HG03039 (cell line): ENCODE data around the gene PLXND1.
A peak's percentile ranks its signal among the peaks of the same experiment; 100 is the strongest.

Source experiments
- ATAC-seq: cut with Tn5 transposase; IDR thresholded peaks from one replicate; pipeline ENCODE4 v1.9.1; 2021; ENCODE audit warnings: mild to moderate bottlenecking, moderate library complexity; ENCODE audit not compliant: unreplicated experiment

Gene PLXND1

DNA sequence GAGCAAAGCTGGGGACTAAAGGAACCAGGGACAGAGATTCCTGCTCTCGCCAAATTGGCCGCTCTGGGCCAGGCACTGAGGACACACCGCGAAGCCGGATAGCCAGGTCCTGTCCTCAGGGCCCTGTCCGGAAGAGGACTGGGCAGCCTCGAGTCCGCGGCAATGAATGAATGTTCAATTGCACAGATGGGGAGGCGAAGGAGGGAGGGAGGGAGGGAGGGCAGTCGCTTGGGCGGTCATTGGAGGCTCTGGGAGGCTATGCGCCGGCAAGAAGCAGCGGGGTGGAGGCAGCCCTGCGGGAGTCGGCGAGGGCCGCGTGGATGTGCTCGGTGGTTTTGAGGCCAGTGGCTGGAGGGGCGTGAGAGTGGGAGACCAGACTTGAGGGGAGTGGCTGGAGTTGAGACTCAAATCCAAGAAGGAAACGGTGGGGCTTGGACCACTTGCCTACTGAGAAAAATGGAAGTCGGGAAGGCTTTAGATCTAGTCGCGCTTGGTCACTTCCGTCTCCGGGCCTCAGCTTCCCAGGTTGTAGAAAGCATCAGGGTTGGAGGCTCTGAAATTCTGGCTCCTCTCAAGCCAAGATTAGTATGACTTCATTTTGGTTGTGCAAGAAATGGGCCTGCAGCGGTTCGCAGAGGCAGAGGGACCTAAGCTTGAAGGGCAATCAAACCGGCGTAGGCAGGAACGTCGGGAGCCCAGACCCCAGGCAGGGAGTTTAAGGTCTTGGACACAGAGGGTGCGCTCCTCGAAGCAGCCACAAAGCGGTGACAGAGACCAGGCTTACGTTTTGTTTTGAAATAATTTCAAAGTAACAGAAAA is 21.1 kb upstream of the PLXND1 start:
- no peak for ATAC-seq

- ATAC-seq, result peak; percentile 87
Measured at GRCh38 chr3:129626744-129627349, 20.4 kb upstream of the PLXND1 start.

GRCh38 chr3:129625072-129625874 is 18.8 kb upstream of the PLXND1 start:
- ATAC-seq, result no peak

DNA sequence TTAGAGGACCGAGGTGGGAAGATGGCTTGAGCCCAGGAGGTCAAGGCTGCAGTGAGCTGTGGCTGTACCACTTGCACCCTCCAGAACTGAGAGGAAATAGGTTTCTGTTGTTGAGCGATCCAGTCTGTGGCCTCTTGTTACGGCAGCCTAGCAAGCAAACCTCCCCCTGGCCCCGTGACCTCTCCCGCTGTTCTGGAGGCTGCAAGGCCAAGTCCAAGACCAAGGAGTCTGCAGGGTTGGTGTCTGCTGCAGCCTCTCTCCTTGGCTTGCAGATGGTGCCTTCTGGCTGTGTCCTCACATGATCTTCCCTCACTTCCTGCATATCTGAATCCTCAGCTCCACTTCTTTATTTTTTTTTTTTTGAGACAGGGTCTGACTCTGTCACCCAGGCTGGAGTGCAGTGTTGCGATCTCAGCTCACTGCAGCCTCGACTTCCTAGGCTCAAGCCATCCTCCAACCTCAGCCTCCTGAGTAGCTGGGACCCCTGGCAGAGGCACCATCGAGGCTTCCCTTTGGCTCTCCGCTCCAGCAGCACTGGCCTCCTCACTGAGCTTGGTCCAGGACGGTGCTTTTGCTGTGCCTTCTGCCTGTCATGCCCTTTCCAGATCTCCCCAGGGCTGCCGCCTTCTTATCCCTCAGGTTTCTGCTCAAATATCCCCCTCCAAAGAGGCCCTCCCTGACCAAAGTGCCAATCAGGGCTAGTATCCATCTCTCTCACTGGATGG is 18.0 kb upstream of the PLXND1 start:
- ATAC-seq, result no peak

GRCh38 chr3:129623447-129624118 is 17.1 kb upstream of the PLXND1 start:
- ATAC-seq, result no peak

- no peak for ATAC-seq
Measured at GRCh38 chr3:129622933-129623332, 16.5 kb upstream of the PLXND1 start.

DNA sequence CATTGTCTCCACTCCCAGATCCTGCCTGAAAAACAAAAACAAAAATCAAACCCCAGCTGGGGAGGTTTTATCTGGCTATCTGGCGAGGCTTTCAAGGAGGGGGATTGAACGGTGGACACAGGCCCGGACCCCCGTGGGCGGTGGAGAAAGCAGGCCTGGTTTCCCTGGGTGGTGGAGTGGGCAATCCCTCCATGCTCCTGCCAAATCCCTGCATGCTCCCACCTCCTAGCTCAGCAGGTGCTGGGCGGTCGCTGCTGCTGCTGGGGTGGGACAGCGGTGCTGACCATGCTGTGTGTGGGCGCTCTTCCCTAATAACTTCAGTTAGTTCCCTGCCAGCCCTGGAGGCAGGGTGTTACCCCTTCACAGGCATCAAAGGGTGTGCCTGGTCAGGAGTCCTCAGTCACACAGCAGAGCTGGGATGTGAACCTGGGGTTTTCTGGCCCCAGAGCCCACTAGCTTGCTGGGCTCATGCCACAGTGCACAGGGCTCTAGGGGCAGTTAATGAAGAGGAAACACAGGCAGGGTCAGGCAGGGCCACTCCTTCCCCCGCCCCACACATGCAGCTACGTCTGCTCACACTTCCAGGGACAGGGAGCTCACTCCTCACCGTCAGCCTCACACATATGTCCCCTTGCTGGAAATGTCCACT is 15.9 kb upstream of the PLXND1 start:
- ATAC-seq, result no peak

DNA sequence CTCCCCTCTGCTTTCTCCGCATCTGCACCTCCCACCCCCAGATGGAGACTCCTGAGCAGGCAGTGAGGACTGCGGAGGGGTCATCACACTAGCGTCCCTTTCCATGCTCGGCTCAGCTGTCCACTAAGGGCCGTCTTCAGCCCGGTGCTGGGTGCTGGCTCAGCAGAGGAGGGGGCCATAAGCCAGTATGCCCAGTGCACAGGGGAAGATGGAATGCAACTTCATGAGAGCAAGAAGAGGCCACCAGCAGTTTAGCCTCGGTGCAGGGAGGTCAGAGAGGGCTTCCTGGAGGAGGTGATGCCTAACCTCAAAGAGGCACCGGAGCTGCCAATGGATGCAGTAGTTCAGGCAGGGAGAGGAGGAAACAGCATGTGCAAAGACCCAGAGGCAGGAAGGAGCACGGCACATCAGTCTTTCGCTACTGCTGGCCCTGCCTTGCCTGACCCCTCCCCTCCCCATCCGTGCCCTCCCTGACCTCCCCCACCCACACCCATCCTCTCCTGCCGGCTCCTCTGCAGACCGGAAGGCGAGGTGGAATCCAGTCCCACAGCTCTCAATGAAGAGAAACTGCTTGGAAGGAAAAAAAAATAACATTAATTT is 15.2 kb upstream of the PLXND1 start:
- no peak for ATAC-seq

DNA sequence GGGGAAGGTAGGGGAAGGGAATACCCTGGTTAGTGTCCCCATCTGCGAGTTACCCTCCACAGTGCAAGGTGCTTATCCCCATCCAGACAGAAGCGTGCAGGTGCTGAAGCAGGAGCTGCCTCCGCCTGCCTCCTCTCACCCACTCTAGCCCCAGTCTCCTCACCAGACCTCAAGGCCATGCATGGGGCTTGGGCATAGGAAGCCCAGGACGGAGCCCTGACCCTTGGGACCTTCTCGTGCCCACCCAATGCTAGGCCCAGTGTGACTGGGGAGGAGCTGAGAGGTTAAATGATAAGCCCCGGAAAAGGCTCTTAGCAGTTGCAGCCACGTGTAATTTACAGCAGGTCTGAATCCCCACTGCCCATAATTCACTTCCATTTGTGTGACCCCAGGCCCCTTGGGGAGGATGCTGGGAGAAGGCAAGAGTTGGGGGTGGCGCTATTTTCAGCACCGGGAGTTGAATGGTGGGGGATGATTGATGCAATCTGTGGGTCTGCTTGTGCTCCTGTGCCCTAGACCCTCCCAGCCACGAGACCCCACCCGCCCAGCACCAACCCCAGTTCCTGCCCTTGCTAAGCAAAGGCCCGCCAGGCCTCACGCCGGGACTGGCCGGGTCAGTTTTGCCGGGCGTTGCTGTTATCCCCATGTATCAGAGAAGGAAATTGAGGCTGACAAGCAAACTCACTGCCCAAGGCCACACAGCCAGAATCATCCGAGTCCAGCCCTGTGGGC is 14.5 kb upstream of the PLXND1 start:
- no peak for ATAC-seq

DNA sequence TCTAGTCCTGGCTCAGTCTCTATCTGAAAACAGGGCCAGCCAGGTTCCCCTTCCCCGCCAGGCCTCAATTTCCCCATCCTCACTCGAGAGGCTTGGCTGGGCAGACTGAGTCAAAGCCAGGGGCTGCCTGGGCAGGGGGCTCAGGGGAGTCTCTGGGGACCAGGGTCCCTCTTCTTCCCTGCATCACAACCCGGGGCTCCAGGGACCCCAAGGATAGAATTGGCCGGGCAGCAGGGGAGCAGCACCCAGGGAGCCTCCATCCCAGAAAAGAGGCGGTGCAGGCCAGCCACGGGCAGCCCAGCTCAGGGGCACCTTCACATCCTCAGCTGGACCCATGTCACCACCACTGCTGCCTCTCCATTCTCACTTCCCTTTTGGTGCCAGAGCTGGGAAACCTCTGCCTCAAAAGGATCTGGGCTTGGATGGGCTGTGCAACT is 13.3 kb upstream of the PLXND1 start:
- ATAC-seq, result no peak

DNA sequence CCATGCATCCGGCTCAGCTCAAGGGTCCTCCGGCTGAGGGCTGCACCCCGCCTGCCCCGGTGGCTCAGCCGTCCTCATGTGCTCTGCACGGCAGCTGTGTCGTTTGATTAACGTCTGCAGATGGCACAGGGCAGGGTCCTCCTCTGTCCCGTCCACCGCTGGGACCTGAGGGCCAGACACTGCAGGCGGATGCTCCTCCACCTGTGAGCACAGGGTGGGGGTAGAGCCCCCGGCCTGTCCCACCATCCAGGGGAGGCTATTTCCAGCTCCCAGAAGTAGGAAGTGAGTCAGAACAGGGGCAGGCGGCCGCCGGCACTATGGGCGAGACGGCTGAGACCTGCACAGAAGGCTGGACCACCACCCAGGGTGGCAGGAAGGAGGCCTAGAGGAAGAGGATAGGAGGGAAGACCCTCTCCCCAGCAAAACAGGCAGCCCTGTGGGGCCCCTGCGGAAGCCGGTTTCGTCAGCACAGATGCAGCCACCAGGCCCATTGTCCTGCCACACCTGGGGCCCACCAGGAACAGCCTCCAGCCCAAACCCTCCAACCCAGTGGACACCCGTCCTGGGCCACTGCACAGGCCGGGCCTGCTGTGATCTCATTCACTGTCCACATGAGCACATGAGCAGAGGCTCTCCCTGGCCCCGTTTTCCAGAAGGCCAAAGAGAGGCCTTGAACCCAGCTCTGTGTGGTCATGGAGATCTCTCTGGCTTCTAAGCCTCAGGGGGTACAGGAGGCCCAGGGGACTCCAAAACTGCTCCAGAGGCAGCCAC is 12.6 kb upstream of the PLXND1 start:
- ATAC-seq, result no peak

- no peak for ATAC-seq
Measured at GRCh38 chr3:129618186-129618820, 11.8 kb upstream of the PLXND1 start.

GRCh38 chr3:129617381-129618185 is 11.1 kb upstream of the PLXND1 start:
- ATAC-seq, result no peak

DNA sequence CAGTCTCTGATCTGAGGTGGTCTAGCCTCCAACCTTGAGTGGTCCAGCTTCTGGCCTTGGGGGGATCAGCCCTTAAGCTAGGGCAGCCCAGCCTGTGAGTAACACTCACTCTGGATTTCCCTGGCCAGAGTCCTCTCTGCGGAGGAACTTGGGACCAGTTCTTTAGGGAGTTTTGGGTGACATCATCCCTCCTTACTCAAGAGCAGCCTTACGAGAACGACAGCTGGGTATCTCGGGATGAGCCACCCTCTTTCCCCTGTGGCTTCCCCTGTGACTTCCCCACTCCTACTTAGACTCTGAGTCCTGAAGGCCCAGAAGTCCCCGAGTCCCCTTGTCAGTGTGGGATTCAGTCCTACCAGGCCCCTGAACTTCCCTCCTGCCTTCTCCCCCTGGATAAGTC is 10.2 kb upstream of the PLXND1 start:
- peak; percentile 42 for ATAC-seq

- ATAC-seq, result no peak
Measured at GRCh38 chr3:129616291-129616690, 9.8 kb upstream of the PLXND1 start.

- ATAC-seq, result no peak
Measured at GRCh38 chr3:129615751-129616281, 9.3 kb upstream of the PLXND1 start.

GRCh38 chr3:129614927-129615363 is 8.5 kb upstream of the PLXND1 start:
- no peak for ATAC-seq
